Activated naive CD4-positive, alpha-beta T cell treated with anti-CD3 and anti-CD28 coated beads, Interleukin-2, amount 50 U/mL, for 16 hours (primary cell): ENCODE results near the gene CDH23.

Experiments used
- DNase-seq: peaks from one replicate; pipeline ENCODE4 v3.0.0-alpha.2; 2020

Gene CDH23

GRCh38 chr10:71831646-71832552 lies 435.2 kb downstream of the CDH23 start:
- DNase-seq = no peak

GRCh38 chr10:71832967-71833366 lies 436.2 kb downstream of the CDH23 start:
- DNase-seq = no peak

GRCh38 chr10:71833451-71834342 lies 437.0 kb downstream of the CDH23 start:
- no peak for DNase-seq

- DNase-seq = no peak
Measured at GRCh38 chr10:71834343-71834674, 437.6 kb downstream of the CDH23 start.

- no peak for DNase-seq
Measured at GRCh38 chr10:71835671-71836595, 439.2 kb downstream of the CDH23 start.

GRCh38 chr10:71836596-71836974 lies 439.9 kb downstream of the CDH23 start:
- no peak for DNase-seq

- no peak for DNase-seq
Measured at GRCh38 chr10:71837098-71837827, 440.5 kb downstream of the CDH23 start.

- no peak for DNase-seq
Measured at GRCh38 chr10:71838264-71839211, 441.8 kb downstream of the CDH23 start.

- DNase-seq = no peak
Measured at GRCh38 chr10:71840177-71840957, 443.6 kb downstream of the CDH23 start.

GRCh38 chr10:71840958-71841335 lies 444.2 kb downstream of the CDH23 start:
- DNase-seq = no peak

GRCh38 chr10:71842422-71842821 lies 445.7 kb downstream of the CDH23 start:
- no peak for DNase-seq

- DNase-seq = no peak
Measured at GRCh38 chr10:71842856-71843686, 446.4 kb downstream of the CDH23 start.

- no peak for DNase-seq
Measured at GRCh38 chr10:71844084-71844483, 447.4 kb downstream of the CDH23 start.

- no peak for DNase-seq
Measured at GRCh38 chr10:71844695-71845094, 448.0 kb downstream of the CDH23 start.

- DNase-seq = no peak
Measured at GRCh38 chr10:71845410-71846405, 449.0 kb downstream of the CDH23 start.

- DNase-seq = no peak
Measured at GRCh38 chr10:71846816-71847215, 450.1 kb downstream of the CDH23 start.

GRCh38 chr10:71847418-71847817 lies 450.7 kb downstream of the CDH23 start:
- no peak for DNase-seq
